ENCODE measurements around the gene DGCR2.

DGCR2 gene

GRCh38 chr22:19131685-19132015 is 9.4 kb upstream of the DGCR2 start:
- Histone ChIP-seq H3K27me3 (replicated peaks; ENCODE audit: control insufficient read depth, insufficient read depth, low read length) (no peaks in the 10 kb centered on the region), H3K36me3 (ENCODE audit: control insufficient read depth, insufficient read depth, low read length) (peaks cover 22% of the 10 kb centered on the region), H3K4me3 (replicated peaks; ENCODE audit: low read depth, low read length) (no peak overlapping the region)
- DNase-seq (ENCODE audit: extremely low read depth, insufficient read length), result no peak
- no peak for TF ChIP-seq CTCF (IDR thresholded peaks at IDR 0.05; ENCODE audit: insufficient read depth, low read length, poor library complexity, severe bottlenecking)

- TF ChIP-seq CTCF (IDR thresholded peaks at IDR 0.05; ENCODE audit: insufficient read depth, low read length, poor library complexity, severe bottlenecking), result no peak
- DNase-seq (ENCODE audit: extremely low read depth, insufficient read length), result no peak
- peaks cover 19% of the 10 kb centered on the region for H3K36me3 ChIP-seq (ENCODE audit: control insufficient read depth, insufficient read depth, low read length)
- H3K27me3 ChIP-seq (replicated peaks; ENCODE audit: control insufficient read depth, insufficient read depth, low read length), result no peaks in the 10 kb centered on the region
- no peak within 1 kb of the TSS for H3K4me3 ChIP-seq (replicated peaks; ENCODE audit: low read depth, low read length)
Measured at GRCh38 chr22:19130959-19131684, 8.9 kb upstream of the DGCR2 start, which contains the start of gene TSSK2. Gene TSSK2, plus strand, starts transcription at chr22:19131308. Its CDS starts 92 bp downstream, at chr22:19131400.

GRCh38 chr22:19129871-19130270 is 7.7 kb upstream of the DGCR2 start:
- Histone ChIP-seq H3K36me3 (ENCODE audit: control insufficient read depth, insufficient read depth, low read length) (peaks cover 17% of the 10 kb centered on the region), H3K4me3 (replicated peaks; ENCODE audit: low read depth, low read length) (no peak overlapping the region), H3K27me3 (replicated peaks; ENCODE audit: control insufficient read depth, insufficient read depth, low read length) (no peaks in the 10 kb centered on the region)
- TF ChIP-seq CTCF (IDR thresholded peaks at IDR 0.05; ENCODE audit: insufficient read depth, low read length, poor library complexity, severe bottlenecking), result no peak
- DNase-seq (ENCODE audit: extremely low read depth, insufficient read length), result no peak

- Histone ChIP-seq H3K4me3 (replicated peaks; ENCODE audit: low read depth, low read length) (no peak overlapping the region), H3K27me3 (replicated peaks; ENCODE audit: control insufficient read depth, insufficient read depth, low read length) (no peaks in the 10 kb centered on the region), H3K36me3 (ENCODE audit: control insufficient read depth, insufficient read depth, low read length) (peaks cover 11% of the 10 kb centered on the region)
- DNase-seq (ENCODE audit: extremely low read depth, insufficient read length), result no peak
- no peak for TF ChIP-seq CTCF (IDR thresholded peaks at IDR 0.05; ENCODE audit: insufficient read depth, low read length, poor library complexity, severe bottlenecking)
Measured at GRCh38 chr22:19128946-19129727, 6.9 kb upstream of the DGCR2 start.

- Histone ChIP-seq H3K27me3 (replicated peaks; ENCODE audit: control insufficient read depth, insufficient read depth, low read length) (no peaks in the 10 kb centered on the region), H3K36me3 (ENCODE audit: control insufficient read depth, insufficient read depth, low read length) (peaks cover 5% of the 10 kb centered on the region), H3K4me3 (replicated peaks; ENCODE audit: low read depth, low read length) (no peak overlapping the region)
- no peak for DNase-seq (ENCODE audit: extremely low read depth, insufficient read length)
- no peak for TF ChIP-seq CTCF (IDR thresholded peaks at IDR 0.05; ENCODE audit: insufficient read depth, low read length, poor library complexity, severe bottlenecking)
Measured at GRCh38 chr22:19128009-19128401, 5.8 kb upstream of the DGCR2 start.

Measured in GM06990 (cell line).